Endothelial cell of umbilical vein (primary cell): ENCODE data around the gene ZMAT3. TPM values are rescaled to one million over a fixed set of nuclear protein-coding genes. Genes with fewer than 3 reads are reported as not detected.

ENCODE experiments used
- BruUV-seq: library from RNA; stranded (reverse); fragments of 400-500 nt; replicated peaks from 2 replicates; lab custom pipeline; 2021; lab: Mats Ljungman, UMichigan
- CTCF ChIA-PET: fragments of 300-600, 350-600 bp; sonication (Branson Sonifier 250); formaldehyde crosslinking; loops from one replicate; lab custom pipeline; 2021; ENCODE audit warnings: antibody characterized with exemption, inconsistent platforms; lab: Charles Lee
- POLR2A ChIA-PET: fragments of 300-600, 350-600 bp; sonication (Branson Sonifier 250); formaldehyde crosslinking; loops from one replicate; lab custom pipeline; 2021; ENCODE audit warnings: antibody characterized with exemption, inconsistent platforms; lab: Charles Lee
- DNase-seq: peaks from one replicate; pipeline ENCODE4 v3.0.0-alpha.2; 2011; ENCODE audit warnings: low read depth, low spot score
- FAIRE-seq: peaks from 2 replicates; lab custom pipeline; 2011; peaks lifted over from hg19 to GRCh38; lab: Jason Lieb, UNC
- H2AFZ ChIP-seq: 2 replicates; pipeline ENCODE4 v1.6.0; 2012; ENCODE audit warnings: low read depth, low read length, control low read depth, inconsistent platforms
- H3K27ac ChIP-seq: 2 replicates; pipeline ENCODE4 v1.5.1; 2011; ENCODE audit warnings: low read depth, mild to moderate bottlenecking, control low read depth, low read length, moderate library complexity; ENCODE audit not compliant: insufficient read depth
- H3K27me3 ChIP-seq, 2 experiments: 2 replicates each; pipeline versions ENCODE4 v1.6.0 to v1.6.1; 2011; ENCODE audit warnings: low read length in 2 of 2, mixed read lengths in 1 of 2; ENCODE audit not compliant: control insufficient read depth in 2 of 2, insufficient read depth in 2 of 2
- H3K36me3 ChIP-seq, 2 experiments: 2 replicates in 1 of 2; 3 replicates in 1 of 2; pipeline ENCODE4 v1.5.1; 2011; ENCODE audit warnings: low read length in 2 of 2, mild to moderate bottlenecking in 1 of 2, moderate library complexity in 1 of 2; ENCODE audit not compliant: control insufficient read depth in 2 of 2, insufficient read depth in 2 of 2; ENCODE audit errors: extremely low read depth in 1 of 2
- H3K4me1 ChIP-seq: 3 replicates; pipeline ENCODE4 v1.5.1; 2011; ENCODE audit warnings: mild to moderate bottlenecking, low read length; ENCODE audit not compliant: control insufficient read depth, insufficient read depth; ENCODE audit errors: extremely low read depth
- H3K4me2 ChIP-seq: 2 replicates; pipeline ENCODE4 v1.6.1; 2011; ENCODE audit warnings: low read length, control low read depth, mixed read lengths; ENCODE audit not compliant: insufficient read depth
- H3K4me3 ChIP-seq, 3 experiments: fragments of 200-600 bp in 1 of 3; sonication (generic), shearing (Covaris generic) in 1 of 3; replicated peaks in 1 of 3; 2 replicates each; pipeline ENCODE4 v1.5.1; 2011 to 2016; ENCODE audit warnings: control low read depth in 3 of 3, low read length in 3 of 3, mild to moderate bottlenecking in 2 of 3, inconsistent platforms in 1 of 3, low read depth in 1 of 3, moderate library complexity in 1 of 3; ENCODE audit not compliant: insufficient read depth in 1 of 3
- H3K79me2 ChIP-seq: 2 replicates; pipeline ENCODE4 v1.6.0; 2012; ENCODE audit warnings: low read length, inconsistent platforms; ENCODE audit not compliant: control insufficient read depth, insufficient read depth
- H3K9ac ChIP-seq: replicated peaks from 2 replicates; pipeline ENCODE3; 2011; ENCODE audit warnings: low read length, control low read depth; ENCODE audit not compliant: insufficient read depth; ENCODE audit errors: extremely low read depth
- H3K9me1 ChIP-seq: replicated peaks from 3 replicates; pipeline ENCODE4 v1.6.0; 2011; ENCODE audit warnings: mild to moderate bottlenecking, low read length; ENCODE audit not compliant: control insufficient read depth, insufficient read depth; ENCODE audit errors: extremely low read depth
- H3K9me3 ChIP-seq: replicated peaks from 2 replicates; pipeline ENCODE4 v1.5.1; 2012; ENCODE audit warnings: low read length, inconsistent platforms; ENCODE audit not compliant: control insufficient read depth, insufficient read depth
- H4K20me1 ChIP-seq: replicated peaks from 2 replicates; pipeline ENCODE3; 2011; ENCODE audit warnings: mild to moderate bottlenecking, low read length; ENCODE audit not compliant: control insufficient read depth, insufficient read depth; ENCODE audit errors: extremely low read depth
- CTCF ChIP-seq, 2 donors: IDR thresholded peaks; 1 replicate in 1 of 2; 2 replicates in 1 of 2; pipeline ENCODE4 v1.5.1; 2011; ENCODE audit warnings: low read length in 2 of 2, mild to moderate bottlenecking in 2 of 2, moderate library complexity in 2 of 2, control low read depth in 1 of 2, inconsistent platforms in 1 of 2, low read depth in 1 of 2; ENCODE audit not compliant: insufficient read depth in 1 of 2; ENCODE audit errors: extremely low read depth in 1 of 2
- EZH2 ChIP-seq: IDR thresholded peaks from 2 replicates; pipeline ENCODE4 v1.6.1; 2012; ENCODE audit warnings: borderline replicate concordance, low read depth, mild to moderate bottlenecking, moderate library complexity, low read length, inconsistent platforms; ENCODE audit not compliant: severe bottlenecking
- FOS ChIP-seq: IDR thresholded peaks from 2 replicates; pipeline ENCODE4 v1.6.1; 2011; ENCODE audit warnings: mild to moderate bottlenecking, low read length, moderate library complexity, borderline replicate concordance; ENCODE audit not compliant: insufficient read depth
- GATA2 ChIP-seq: IDR thresholded peaks from 2 replicates; pipeline ENCODE4 v1.7.0; 2011; ENCODE audit warnings: low read depth, mild to moderate bottlenecking, moderate library complexity, mixed read lengths, low read length; ENCODE audit not compliant: insufficient read length, insufficient read depth
- JUN ChIP-seq: IDR thresholded peaks from 2 replicates; pipeline ENCODE4 v1.6.1; 2011; ENCODE audit warnings: borderline replicate concordance, low read depth; ENCODE audit not compliant: insufficient read length, insufficient read depth
- MAX ChIP-seq: IDR thresholded peaks from 2 replicates; pipeline ENCODE4 v1.6.1; 2011; ENCODE audit not compliant: insufficient read depth, insufficient read length
- MYC ChIP-seq: IDR thresholded peaks from one replicate; pipeline ENCODE4 v1.6.1; 2011; ENCODE audit warnings: mild to moderate bottlenecking, low read depth, low read length
- POLR2A ChIP-seq: IDR thresholded peaks from 2 replicates; pipeline ENCODE4 v1.6.1; 2012; ENCODE audit warnings: low read depth, mild to moderate bottlenecking, control low read depth, low read length
- POLR2AphosphoS5 ChIP-seq: IDR thresholded peaks from 2 replicates; pipeline ENCODE4 v1.6.1; 2012; ENCODE audit warnings: low read depth, mild to moderate bottlenecking, control low read depth, low read length, moderate library complexity; ENCODE audit not compliant: insufficient read depth
- dilution Hi-C: fragments of 300-500 bp; cut with MboI; formaldehyde crosslinking; loops from one replicate; pipeline ENCODE4 v1.15.0; 2019; ENCODE audit warnings: low sequenced_read_pairs; ENCODE audit not compliant: extremely low pct_ligation_motif_present
- intact Hi-C: fragments of 100-400 bp; cut with micrococcal nuclease; formaldehyde crosslinking; loops from one replicate; pipeline ENCODE4 v1.10.0; 2022
- polyA plus RNA-seq, 4 experiments: library from polyadenylated mRNA; depleted of rRNA in 3 of 4; stranded (reverse) in 3 of 4; unstranded in 1 of 4; fragments of >200 nt; gene quantifications; 2 replicates each; pipeline versions ENCODE4 v1.2.1 to v1.2.3, GENCODE V29; 2011 to 2012; ENCODE audit warnings: missing spikeins in 1 of 4
- total RNA-seq: library from RNA; stranded (reverse); gene quantifications from 2 replicates; pipeline ENCODE4 v1.2.3, GENCODE V29; 2021

The ZMAT3 gene
- total and polyA plus RNA-seq, 2 donors (not counting 3 experiments of a cell fraction or from before 2014, with no cell fraction given) = 13.2 to 33.1 TPM

- dilution Hi-C loops = no loop called here
- no peak overlapping the region for H3K4me3 ChIP-seq
- POLR2A ChIA-PET = no interaction called here
- intact Hi-C loops = no loop called here
- FAIRE-seq (no peak), DNase-seq (no peak)
- peaks cover 6% of the 10 kb centered on the region for H3K79me2 ChIP-seq
- H3K27ac ChIP-seq = no peak overlapping the region
- H3K9me3 ChIP-seq = no peaks in the 10 kb centered on the region
- H3K4me1 ChIP-seq = no peaks in the 10 kb centered on the region
- no peaks in the 10 kb centered on the region for H3K27me3 ChIP-seq
- peaks cover 2% of the 10 kb centered on the region for H4K20me1 ChIP-seq
- H3K9ac ChIP-seq = no peak overlapping the region
- BruUV-seq = no TSS peak
- no peaks in the 10 kb centered on the region for H3K9me1 ChIP-seq
- TF ChIP-seq POLR2A (no peak), CTCF (IDR thresholded peaks at IDR 0.05; ENCODE audit: extremely low read depth in 1 of 2, insufficient read depth in 1 of 2, low read depth in 1 of 2, low read length in 2 of 2) (no peak), GATA2 (no peak), JUN (no peak), EZH2 (no peak), MYC (no peak), POLR2AphosphoS5 (no peak), MAX (no peak), FOS (no peak)
- CTCF ChIA-PET = interaction anchor here (1.0 to 1.9 kb wide), 5 partner anchors 10 to 288 kb away, joined by 3 to 8 read pairs (median 4); no protein-coding TSS in a partner anchor
- no peak overlapping the region for H3K4me2 ChIP-seq
- H3K36me3 ChIP-seq = no peaks in the 10 kb centered on the region
- H2AFZ ChIP-seq = no peak overlapping the region
Observed at GRCh38 chr3:179027326-179027900, 44.2 kb downstream of the ZMAT3 start.
